ENCODE data around the gene SIK2.

DNA sequence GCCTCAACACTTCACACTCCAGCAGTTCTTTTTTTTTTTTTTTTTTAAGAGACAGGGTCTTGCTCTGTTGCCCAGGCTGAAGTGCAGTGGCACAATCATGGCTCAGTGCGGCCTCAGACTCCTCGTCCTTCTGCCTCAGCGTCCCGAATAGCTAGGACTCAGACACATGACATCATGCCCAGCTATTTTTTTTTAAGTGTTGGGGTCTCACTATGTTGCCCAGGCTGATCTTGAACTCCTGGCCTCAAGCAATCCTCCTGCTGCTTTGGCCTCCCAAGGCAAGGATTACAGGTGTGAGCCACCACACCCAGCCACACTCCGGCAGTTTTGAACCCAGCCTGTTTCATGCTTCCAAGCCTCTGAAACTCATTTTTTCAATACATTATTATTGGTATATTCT lies 160.3 kb downstream of the SIK2 start:
- TF ChIP-seq, protein P1, sequence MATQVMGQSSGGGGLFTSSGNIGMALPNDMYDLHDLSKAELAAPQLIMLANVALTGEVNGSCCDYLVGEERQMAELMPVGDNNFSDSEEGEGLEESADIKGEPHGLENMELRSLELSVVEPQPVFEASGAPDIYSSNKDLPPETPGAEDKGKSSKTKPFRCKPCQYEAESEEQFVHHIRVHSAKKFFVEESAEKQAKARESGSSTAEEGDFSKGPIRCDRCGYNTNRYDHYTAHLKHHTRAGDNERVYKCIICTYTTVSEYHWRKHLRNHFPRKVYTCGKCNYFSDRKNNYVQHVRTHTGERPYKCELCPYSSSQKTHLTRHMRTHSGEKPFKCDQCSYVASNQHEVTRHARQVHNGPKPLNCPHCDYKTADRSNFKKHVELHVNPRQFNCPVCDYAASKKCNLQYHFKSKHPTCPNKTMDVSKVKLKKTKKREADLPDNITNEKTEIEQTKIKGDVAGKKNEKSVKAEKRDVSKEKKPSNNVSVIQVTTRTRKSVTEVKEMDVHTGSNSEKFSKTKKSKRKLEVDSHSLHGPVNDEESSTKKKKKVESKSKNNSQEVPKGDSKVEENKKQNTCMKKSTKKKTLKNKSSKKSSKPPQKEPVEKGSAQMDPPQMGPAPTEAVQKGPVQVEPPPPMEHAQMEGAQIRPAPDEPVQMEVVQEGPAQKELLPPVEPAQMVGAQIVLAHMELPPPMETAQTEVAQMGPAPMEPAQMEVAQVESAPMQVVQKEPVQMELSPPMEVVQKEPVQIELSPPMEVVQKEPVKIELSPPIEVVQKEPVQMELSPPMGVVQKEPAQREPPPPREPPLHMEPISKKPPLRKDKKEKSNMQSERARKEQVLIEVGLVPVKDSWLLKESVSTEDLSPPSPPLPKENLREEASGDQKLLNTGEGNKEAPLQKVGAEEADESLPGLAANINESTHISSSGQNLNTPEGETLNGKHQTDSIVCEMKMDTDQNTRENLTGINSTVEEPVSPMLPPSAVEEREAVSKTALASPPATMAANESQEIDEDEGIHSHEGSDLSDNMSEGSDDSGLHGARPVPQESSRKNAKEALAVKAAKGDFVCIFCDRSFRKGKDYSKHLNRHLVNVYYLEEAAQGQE (IDR thresholded peaks at IDR 0.05; ENCODE audit: insufficient read depth in 1 of 2, low read depth in 2 of 2, low read length in 2 of 2) = no peak
- TF ChIP-seq TAF1 (IDR thresholded peaks at IDR 0.05; ENCODE audit: borderline replicate concordance, insufficient read depth, low read length) = no peak
- TF ChIP-seq SIN3A (IDR thresholded peaks at IDR 0.05; ENCODE audit: borderline replicate concordance, insufficient read depth, low read length) = no peak
- no peak for TF ChIP-seq POLR2AphosphoS5 (IDR thresholded peaks at IDR 0.05; ENCODE audit: low read depth, low read length)

Data from PFSK-1 (cell line).